T-helper 1 cell treated with Interleukin-12 subunit alpha and Interleukin-12 subunit beta and Interleukin-4 antibody, amounts not matched to agents 30 ng/mL and 1 ng/mL, for 36 hours (primary cell): ENCODE results near the gene GRID1. TPM values are rescaled to one million over a fixed set of nuclear protein-coding genes. Genes with fewer than 3 reads are reported as not detected.
"Not testable (repeated sequence)": the region's sequence is repeated elsewhere in the genome, so short reads cannot be mapped to it uniquely, and the experiment has no call there.

Source experiments
- intact Hi-C: fragments of 100-400 bp; cut with micrococcal nuclease; formaldehyde crosslinking; loops from one replicate; pipeline ENCODE4 v1.15.1; 2024
- total RNA-seq: library from RNA; stranded (reverse); gene quantifications from 2 replicates; pipeline ENCODE4 v1.2.3, GENCODE V29; 2022

Gene GRID1
- total RNA-seq, 1 donor from 2014 or later, result not detected

DNA sequence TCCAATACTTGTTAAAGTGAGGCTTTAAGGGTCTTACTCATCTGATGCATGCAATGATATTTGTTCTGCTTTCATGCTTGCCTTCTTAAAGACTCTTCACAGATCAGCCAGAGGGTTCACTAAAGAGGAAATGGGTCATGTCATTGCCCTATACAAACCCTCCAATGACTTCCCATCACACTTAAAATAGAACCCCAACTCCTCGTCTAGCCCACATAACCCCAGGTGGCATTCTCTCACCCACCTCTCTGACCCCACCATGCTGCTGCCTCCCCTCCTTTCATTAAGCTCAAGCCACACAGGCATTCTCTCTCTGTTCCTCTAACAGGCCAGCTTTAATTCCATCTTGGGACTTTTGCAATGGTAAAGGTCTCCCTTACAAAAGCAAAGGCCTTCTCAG, 253.6 kb downstream of the GRID1 start:
- intact Hi-C loops, result no loop called here

DNA sequence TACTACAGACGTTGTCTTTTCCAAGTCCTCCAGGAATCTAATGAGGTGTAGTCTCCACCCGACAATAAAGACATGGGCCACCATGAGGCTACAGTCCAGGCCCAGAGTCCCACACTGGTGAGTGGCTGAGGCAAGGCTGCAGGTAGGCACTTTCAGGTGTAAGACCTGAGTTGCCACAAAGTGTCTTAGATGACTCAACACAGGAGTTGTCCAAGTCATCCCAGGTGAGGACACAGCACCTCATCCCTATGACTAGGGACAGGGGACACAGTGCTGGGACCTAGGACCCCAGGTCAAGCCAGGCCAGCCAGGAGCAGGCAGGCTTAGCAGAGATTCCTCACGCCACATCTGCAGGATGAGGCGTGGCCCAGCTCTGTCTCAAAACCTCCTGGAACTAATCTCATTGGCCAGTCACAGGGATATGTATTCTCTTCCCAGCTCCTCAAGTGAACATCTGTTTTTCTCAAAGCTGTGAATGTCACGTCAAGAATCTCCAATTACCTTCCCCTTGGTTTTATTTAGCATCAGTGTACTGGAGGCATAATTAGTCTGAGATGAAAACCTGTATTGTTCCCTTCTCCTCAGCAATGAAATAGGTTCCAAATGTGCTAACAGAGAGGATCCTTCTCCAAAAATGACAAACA, 254.6 kb downstream of the GRID1 start:
- intact Hi-C loops, result no loop called here

DNA sequence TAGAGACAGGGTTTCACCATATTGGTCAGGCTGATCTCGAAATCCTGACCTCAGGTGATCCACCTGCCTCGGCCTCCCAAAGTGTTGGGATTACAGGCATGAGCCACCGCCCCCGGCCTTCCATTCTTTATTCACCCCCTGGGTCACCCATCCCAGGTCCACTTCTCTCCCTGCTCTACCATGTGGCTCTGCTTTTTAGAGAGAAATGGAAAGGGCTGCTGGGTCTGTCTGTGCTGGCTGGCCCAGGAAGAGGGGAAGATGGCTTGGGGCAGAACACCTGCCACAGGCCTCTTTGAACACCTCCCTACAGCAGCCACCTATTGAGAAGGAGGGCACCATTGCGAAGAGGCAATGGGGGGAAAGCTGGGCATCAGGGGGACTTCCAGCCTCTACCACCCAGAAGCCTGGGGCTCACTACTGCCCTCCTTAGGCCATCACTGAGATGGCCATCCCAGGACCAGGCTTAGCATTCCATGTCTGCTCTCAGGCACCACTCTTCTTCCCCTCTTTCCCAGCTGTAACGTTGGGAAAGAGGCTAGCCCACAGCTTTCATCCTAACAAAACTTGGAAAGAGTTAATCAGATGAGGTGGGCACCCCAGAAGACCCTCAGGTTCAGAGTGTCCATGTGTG, 256.3 kb downstream of the GRID1 start:
- intact Hi-C loops, result no loop called here

DNA sequence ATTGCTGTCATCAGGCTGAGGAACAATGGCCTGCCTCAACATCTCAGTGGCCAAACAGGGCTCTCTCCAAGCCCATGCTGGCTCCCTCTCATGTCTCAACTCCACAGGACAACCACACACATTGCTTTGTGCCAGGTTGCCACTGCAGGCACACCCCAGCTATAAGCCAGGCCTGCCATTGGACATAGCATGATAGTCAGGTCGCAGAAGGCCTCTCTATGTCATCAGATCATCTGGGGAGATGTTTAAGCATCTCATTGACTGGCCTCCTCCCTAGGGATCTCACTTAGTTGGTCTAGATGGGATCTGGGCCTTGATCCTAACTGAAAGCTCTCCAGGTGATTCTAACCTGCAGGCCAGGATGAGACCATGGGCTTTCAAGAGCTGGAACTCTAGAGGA, 257.2 kb downstream of the GRID1 start:
- intact Hi-C loops, result loop anchor here (10.0 kb wide), 1 partner anchor 475 kb away; no protein-coding TSS in a partner anchor

DNA sequence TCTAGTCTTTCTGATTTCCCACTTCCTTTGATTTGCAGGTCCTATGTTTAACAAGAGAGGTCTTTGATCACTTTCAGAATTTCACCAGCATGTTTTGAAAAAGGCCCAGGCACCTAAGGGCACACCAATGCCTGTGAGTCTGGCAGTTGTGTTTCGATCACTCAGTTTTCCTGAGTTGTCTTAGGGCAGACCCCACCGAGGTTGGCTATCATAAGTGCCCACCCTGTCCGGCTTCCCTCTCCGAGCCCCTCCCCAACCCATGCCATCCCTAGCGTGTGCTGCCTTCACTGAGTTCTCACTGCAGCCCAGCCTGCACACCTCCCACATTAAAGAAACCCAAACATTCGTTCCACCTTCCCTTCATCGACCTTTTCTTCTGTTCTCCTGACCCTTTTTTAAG, 257.9 kb downstream of the GRID1 start:
- intact Hi-C loops, result loop anchor here (10.0 kb wide), 1 partner anchor 476 kb away; no protein-coding TSS in a partner anchor

DNA sequence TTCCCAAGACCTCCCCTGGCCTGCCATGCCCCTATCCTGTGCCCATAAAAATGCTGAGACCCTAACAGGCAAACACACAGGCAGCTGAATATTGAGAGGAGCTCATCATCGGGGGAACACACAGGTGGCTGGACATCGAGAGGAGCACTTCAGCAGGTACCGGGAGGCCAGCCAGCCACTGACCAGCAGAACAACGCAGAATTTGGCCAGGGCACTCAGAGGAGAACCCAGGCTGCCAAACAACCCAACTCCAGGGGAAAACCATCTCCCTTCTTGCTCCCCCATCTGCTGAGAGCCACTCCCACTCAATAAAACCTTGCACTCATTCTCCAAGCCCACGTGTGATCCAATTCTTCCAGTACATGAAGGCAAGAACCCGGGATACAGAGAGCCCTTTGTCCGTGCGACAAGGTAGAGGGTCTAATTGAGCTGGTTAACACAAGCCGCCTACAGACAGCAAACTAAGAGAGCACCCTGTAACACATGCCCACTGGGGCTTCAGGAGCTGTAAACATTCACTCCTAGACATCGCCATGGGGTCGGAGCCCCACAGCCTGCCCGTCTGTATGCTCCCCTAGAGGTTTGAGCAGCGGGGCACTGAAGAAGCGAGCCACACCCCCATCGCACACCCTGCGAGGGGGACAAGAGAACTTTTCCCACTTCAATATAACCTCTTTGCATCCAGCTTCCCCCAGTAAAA, 258.8 kb downstream of the GRID1 start:
- intact Hi-C loops, result loop anchor here (10.0 kb wide), 1 partner anchor 477 kb away; no protein-coding TSS in a partner anchor

DNA sequence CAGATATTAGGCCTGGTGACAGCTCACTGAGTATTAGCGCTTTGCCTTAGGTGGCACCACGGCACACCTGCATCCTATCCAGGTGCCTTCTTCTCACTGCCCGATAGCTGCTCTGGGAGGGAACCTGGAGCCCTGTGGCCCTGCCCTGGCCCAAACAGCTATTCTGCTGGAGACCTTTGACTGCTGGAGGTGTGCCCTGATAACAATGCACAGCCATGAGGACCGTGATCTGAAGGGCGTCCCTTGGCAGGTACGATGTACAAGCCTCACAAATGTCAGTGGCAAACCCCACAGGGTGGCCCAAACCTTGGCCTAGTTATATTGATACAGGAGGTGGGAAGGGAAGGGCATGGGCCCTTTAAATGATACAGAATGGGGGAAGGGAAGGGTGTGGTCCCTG, 259.5 kb downstream of the GRID1 start:
- intact Hi-C loops, result loop anchor here (10.0 kb wide), 1 partner anchor 478 kb away; no protein-coding TSS in a partner anchor

DNA sequence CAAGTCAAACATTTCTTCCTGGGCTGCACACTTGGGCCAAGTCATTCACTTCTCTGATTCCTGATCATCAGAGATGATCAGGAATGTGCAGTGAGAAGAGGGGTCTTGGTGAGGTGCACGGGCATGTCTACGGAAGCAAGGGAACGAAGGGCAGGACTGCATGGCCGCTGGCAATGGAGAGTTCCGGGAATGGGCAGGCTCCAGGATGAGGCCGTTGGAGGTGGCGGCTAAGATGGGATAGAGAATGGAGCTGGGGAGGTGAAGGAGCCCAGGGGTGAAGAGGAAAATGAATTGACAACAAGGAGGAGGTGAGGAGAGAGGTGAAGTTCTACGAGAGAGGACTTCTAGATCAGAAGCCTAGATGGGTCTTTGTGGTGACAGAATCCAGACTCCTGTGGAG, 260.0 kb downstream of the GRID1 start:
- intact Hi-C loops, result loop anchor here (10.0 kb wide), 1 partner anchor 478 kb away; no protein-coding TSS in a partner anchor

DNA sequence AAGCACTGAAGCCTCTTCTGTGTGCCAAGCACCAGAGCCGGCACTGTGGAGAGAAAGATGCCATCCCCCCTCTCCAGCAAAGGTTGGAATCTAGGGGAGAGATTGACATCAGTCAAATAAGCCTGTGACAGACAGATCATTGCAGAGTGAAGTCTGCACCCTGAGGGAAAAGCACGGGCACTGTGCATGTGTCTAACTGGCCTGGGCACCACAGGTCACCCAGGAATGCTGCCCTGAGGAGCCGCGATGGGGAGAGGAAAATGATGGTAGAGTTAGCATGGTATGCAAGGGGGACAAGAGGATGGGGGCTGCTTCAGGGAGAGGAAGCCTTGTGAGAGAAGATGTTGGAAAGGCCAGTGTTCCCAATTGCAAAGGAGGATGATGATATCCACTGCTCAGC, 261.0 kb downstream of the GRID1 start:
- intact Hi-C loops, result loop anchor here (10.0 kb wide), 1 partner anchor 479 kb away; no protein-coding TSS in a partner anchor

DNA sequence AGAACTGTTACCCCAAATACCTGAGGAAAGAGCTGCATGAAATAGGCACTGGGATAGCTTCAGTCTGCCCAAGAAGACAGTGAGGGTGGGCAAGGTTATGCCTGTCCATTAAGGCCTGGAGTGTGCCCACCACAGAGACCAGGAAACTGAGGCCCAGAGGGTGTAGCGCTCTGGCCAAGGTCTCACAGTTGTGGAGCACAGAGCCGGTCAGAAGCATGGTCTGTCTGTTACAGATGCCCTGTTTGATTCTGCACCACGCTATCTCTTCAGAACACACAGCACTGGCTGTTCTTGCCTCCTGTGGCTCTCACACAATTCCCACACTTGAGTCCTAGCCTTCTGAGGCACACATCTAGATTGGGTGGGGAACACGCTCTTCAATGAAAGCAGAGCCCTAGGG, 261.4 kb downstream of the GRID1 start:
- intact Hi-C loops, result loop anchor here (10.0 kb wide), 1 partner anchor 480 kb away; no protein-coding TSS in a partner anchor

DNA sequence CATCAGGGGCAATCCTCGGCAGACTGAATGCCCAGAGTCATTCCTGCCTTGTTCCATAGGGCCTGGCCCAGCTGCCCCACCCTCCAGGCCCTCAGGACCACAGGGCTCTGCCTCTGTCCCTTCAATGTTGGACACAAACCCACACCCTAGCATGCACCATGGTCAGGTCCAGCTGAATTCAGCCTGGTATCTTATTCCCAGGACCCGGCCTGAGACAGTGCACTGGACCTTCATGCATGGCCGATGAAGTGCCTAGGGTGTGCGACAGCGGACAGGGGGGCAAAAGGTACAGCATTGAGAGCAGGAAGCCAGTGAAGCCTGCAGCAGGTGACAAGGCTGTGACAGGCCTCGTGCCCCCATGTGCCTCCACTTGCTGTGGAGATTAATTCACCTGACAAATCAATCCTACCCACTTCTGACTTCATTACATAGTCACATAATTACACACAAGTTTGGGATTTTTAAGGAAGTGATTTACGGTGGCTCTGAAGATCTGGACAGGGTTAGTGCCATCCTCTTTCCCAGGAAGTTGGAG, 261.9 kb downstream of the GRID1 start:
- intact Hi-C loops, result loop anchor here (10.0 kb wide), 1 partner anchor 480 kb away; no protein-coding TSS in a partner anchor

DNA sequence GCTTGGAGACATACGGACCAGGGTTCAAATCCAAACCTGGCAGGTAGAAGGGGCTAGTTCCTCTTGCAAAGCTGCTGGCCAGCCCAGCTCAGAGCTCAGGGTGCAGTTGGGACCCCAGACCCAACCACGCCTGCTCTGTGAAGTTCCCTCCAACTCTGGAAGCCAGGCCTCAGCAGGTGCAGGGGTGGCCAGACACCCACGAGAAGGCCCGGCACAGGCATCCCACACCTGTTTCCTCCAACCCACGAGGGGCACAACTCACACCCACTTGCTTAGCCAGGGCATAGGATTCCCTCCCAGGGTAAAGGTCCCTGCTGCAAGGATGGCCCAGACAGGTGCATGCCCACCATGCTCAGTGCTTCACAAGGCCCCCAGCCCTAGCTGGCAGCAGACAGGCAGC, 262.4 kb downstream of the GRID1 start:
- intact Hi-C loops, result loop anchor here (10.0 kb wide), 1 partner anchor 481 kb away; no protein-coding TSS in a partner anchor

DNA sequence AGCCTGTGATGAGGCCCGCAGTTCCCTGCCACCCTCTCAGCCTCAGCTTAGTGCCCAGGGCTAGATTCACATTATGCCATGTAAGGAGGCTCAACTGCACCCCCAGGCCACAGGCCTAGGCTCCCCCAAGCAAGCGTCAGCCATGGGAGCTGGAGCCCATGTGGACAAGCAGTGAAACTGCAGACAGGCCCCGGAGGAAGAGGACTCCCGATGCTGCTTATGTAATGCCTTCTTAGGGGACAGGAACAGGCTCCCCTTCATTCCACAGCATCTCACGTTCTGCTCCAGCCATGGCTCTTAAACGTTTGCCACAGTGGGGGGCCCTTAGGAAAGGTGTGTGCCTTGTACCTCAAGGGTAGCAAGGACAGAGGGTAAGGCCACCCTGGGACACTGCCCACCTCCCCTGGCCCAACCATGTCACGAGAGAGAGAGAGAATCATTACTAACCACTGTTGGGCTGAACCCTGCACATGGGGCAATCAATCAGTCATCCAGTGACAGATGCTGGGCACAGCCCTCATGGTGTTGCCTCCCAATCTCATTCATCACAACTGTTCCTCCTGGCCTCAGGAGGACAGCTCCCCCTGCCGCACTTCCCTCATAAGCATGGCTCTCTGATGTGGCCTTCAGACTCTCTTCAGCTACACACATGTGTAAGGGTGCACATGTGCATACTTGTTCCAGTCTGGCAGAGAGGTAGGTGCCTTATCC, 263.0 kb downstream of the GRID1 start:
- intact Hi-C loops, result loop anchor here (10.0 kb wide), 1 partner anchor 481 kb away; no protein-coding TSS in a partner anchor

DNA sequence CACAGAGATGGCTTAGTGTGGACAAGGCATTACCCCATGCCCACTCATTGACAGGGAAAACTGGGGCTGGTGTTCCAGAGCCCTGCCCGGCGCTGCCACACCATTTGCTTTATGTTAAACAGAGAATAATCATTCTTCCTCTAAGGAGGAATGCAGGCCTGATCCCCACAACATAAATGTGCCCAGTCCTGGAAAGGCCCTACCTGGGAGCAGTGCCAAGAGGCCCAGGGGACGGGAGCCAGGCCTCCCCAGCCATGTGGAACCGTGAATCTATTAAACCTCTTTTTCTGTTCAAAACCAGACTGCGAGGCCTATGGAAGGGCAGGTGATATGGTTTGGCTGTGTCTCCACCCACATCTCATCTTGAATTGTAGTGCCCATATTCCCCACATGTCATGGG, 264.1 kb downstream of the GRID1 start:
- intact Hi-C loops, result loop anchor here (10.0 kb wide), 1 partner anchor 482 kb away; no protein-coding TSS in a partner anchor

DNA sequence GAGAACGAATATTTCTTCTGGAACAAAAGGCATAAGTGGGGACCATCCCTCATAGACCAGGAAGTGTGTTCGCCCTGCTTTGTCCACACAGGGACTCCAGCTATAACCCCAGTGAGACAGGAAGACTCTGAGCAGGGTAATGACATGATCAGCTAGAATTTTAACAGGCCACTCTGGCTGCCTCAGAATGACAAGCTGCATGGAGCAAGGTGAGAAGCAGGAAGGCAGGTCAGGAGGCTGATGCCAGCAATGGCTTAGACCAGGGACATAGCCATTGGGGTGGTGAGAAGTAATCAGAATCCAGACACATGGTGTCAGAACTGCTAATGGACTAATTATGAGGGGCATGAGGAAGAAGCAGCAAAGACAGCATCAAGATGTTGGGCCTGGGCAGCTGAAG, 264.6 kb downstream of the GRID1 start:
- intact Hi-C loops, result loop anchor here (10.0 kb wide), 1 partner anchor 483 kb away; no protein-coding TSS in a partner anchor

DNA sequence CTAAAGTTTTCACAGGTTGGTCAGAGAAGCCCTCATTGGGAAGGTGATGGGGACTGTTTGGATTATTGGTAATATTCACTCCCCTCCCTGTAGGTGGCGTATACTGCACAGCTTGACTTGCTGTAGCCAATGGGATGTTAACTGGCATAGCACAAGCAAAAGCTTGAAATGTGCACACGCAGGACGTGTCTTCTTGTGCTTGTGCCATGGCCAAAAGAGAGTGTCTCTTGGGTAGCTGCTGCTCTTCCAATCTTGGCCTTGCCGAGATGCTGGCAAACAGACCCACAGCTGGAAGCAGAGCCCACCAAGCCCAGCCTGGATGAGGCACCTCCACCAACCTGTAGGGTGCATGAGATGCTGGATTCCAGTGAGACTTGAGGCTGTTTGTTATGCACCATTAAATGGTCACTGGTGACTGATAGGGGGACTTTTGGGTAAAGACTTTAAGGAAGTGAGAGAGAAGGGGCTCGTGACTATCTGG, 266.0 kb downstream of the GRID1 start:
- intact Hi-C loops, result loop anchor here (1.0 to 10.0 kb wide), 2 partner anchors 277 to 484 kb away; no protein-coding TSS in a partner anchor

DNA sequence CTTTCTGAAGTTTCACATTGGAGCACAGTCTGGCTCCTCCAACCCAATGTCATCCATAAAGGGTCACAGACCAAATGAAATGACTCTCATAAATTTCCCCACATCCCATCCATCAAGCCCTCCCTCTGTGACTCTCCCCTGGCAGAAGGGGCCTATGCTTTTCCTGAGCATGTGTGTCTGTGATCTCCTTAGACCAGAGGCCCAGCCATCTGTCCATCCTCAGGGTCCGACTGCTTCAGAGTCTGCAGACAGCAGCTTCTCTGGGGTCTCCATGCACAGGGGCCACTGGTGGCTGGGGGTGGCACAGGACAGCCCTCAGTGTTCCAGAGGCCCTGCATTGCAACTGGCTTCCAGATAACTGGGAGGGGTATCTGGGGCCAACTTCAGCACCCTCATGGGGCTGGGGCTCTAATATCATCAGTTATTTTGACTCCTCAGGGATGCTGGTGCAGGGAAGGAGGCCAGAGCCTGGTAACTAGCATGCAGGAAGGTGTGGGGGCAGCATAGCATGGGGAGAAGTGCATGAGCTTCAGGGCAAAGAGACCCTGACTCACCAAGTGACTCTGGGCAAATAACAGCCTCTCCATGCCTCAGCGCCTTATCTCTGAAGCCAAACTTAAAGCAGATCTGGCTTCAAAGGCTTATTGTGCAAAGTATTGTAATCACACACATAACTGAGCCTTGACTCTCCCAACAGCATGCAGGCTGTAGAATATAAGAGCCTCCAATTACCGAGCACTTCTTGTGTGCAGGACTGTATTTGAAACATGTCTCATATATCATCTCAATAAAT, 266.9 kb downstream of the GRID1 start:
- intact Hi-C loops, result loop anchor here (1.0 to 10.0 kb wide), 2 partner anchors 278 to 485 kb away; no protein-coding TSS in a partner anchor

DNA sequence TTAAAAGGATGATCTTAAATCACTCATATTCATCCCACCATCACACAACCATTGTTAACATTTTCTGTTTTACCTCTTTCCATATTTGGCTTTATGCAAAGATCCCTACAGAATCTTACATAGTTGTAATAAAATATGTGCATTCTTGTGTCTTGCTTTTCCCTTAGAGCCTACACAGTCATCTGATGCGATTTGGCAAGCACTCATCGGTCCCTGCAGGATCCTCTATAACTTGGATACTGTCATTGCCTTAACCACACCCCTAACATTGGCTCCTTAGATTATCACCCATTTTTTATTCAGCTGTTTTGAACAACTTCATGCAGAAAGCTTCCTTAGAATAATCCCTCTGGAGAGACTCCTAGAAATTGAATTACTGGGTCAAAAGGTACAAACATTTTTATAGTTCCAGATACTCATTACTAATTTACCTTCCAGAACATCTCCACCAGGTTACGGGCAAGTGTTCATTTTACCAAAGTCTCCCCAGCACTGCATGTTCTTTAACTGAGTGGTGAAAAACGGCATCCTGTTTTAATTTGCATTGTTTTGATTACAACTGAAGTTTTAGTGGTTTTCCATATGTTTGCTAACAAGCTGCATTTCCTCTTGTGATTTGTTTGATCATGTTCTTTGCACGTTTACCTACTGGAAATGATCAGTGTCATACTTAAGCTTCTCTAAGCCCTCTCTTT, 268.3 kb downstream of the GRID1 start:
- intact Hi-C loops, result no loop called here

DNA sequence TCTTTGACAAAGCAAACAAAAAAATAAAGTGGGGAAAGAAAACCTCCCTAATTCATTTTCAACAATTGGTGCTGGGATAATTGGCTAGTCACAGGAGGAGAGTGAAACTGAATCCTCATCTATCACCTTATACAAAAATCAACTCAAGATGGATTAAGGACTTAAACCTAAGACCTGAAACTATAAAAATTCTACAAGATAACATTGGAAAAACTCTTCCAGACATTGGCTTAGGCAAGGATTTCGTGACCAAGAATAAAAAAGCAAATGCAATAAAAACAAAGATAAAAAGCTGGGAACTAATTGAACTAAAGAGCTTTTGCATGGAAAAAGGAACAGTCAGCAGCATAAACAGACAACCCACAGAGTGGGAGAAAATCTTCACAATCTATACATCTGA, 271.5 kb downstream of the GRID1 start:
- intact Hi-C loops, result not testable (repeated sequence)
